ENCODE results near the gene GRIA1.

GRIA1 gene

GRCh38 chr5:153610009-153610408 lies 119.5 kb downstream of the GRIA1 start:
- no peak for DNase-seq (ENCODE audit: low read depth in 2 of 2, low spot score in 1 of 2)

- no peak for DNase-seq (ENCODE audit: low read depth in 2 of 2, low spot score in 1 of 2)
Observed at GRCh38 chr5:153610811-153611210, 120.3 kb downstream of the GRIA1 start.

DNA sequence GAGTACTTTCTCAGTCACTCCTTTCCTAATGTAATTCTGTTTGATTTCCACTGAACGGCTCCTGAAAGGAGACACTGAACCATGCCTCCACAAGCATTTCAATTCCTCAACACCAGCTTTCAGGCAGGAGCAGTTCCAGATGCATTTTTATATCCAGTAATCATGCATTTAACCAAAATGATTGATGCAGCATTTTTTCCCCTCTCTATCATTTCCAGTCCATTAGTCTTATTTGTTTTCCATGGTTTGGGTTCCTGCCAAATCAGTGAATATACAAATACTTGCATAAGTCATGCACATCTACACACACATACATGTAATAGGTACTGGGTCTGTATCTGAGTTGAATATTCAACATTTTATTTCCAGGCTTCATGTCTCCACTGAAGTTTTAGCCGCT lies 122.7 kb downstream of the GRIA1 start:
- no peak for DNase-seq (ENCODE audit: low read depth in 2 of 2, low spot score in 1 of 2)

GRCh38 chr5:153613672-153614071 lies 123.2 kb downstream of the GRIA1 start:
- DNase-seq (ENCODE audit: low read depth in 2 of 2, low spot score in 1 of 2), result no peak

GRCh38 chr5:153617190-153617589 lies 126.7 kb downstream of the GRIA1 start:
- no peak for DNase-seq (ENCODE audit: low read depth in 2 of 2, low spot score in 1 of 2)

- no peak for DNase-seq (ENCODE audit: low read depth in 2 of 2, low spot score in 1 of 2)
Observed at GRCh38 chr5:153618307-153618706, 127.8 kb downstream of the GRIA1 start.

DNA sequence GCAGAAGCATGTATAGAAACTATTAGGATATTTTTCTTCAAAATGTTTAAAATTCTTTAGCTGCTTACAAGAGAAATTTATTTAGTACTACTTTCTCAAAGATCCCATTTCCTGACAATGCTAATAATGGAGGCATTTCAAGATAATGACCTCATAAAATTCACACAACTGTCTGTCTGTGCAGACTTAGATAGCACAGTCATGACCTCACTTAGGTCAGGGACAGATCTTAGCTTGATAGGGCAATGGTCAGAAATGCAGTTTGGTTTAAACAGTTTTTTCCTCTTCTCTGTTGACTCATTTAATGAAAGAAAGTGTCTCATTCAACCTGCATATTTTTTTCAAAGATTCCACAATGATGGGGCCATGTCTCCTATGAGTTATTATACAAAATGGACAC lies 128.4 kb downstream of the GRIA1 start:
- DNase-seq (ENCODE audit: low read depth in 2 of 2, low spot score in 1 of 2), result no peak

DNA sequence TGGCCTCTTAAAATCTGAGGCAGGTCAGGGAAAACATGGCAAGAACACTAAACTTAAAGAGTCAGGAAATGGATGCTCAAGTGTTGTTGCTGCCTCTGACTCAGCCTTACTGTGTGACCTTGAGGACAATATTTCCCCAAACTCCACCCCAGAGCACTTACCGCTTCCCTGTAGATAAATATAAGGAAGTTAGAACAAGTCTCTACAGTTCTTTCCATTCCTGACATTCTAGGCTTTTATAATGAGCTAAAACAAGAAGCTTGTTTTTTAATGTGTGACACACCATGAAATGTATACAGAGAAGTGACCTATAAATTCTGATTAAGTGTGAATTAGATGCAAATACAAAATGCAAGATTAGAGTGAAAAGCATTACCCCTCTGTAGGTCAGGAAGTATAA lies 129.3 kb downstream of the GRIA1 start:
- no peak for DNase-seq (ENCODE audit: low read depth in 2 of 2, low spot score in 1 of 2)

DNA sequence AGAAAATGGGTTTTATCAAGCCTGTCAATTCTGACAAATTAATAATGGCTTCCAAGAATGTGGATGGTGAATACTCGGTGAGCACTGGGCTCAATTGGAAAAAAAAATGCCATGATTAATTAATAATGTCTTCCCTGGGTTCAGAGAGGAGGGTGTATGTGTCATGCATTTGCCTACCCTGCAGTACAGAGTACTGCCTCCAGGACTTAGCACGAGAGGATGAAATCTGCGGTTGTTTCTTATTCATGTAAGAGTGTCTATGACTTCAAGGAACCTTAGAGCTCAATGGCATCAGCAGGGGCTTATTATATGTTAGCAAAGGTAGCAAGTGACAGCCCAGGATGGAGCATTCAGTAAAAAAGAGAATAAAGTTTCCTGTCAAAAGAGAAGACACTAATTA lies 132.7 kb downstream of the GRIA1 start:
- DNase-seq (ENCODE audit: low read depth in 2 of 2, low spot score in 1 of 2), result no peak

- no peak for DNase-seq (ENCODE audit: low read depth in 2 of 2, low spot score in 1 of 2)
Observed at GRCh38 chr5:153623751-153624450, 133.4 kb downstream of the GRIA1 start.

- DNase-seq (ENCODE audit: low read depth in 2 of 2, low spot score in 1 of 2), result no peak
Observed at GRCh38 chr5:153624451-153624765, 133.9 kb downstream of the GRIA1 start.

DNA sequence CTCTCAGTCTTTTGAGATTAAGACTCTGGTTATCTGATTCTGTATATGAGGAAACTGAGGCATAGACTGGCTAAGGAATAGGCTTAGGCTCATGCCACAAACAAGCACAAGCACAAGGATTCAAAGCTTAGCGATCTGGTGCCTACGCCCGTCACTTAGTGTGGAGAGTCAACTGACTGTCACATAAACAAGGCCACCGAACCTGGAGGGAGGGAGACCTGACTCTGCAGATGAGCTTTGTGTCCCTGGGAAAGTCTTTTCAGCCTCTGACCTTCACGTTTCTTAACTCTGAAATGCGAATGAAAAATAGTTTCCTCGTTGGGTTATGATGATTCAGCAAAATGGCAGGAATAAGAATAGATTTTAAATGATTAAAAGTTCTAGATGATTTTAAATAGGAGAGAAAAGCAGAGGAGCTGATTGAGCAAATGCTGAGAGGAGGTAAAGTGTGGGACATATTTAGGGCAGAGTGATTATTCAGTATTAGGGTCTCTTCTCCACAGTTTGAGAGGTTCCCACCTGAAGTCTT lies 135.4 kb downstream of the GRIA1 start:
- no peak for DNase-seq (ENCODE audit: low read depth in 2 of 2, low spot score in 1 of 2)

GRCh38 chr5:153626836-153627235 lies 136.4 kb downstream of the GRIA1 start:
- DNase-seq (ENCODE audit: low read depth in 2 of 2, low spot score in 1 of 2), result no peak

- DNase-seq (ENCODE audit: low read depth in 2 of 2, low spot score in 1 of 2), result no peak
Observed at GRCh38 chr5:153629027-153629895, 138.8 kb downstream of the GRIA1 start.

DNA sequence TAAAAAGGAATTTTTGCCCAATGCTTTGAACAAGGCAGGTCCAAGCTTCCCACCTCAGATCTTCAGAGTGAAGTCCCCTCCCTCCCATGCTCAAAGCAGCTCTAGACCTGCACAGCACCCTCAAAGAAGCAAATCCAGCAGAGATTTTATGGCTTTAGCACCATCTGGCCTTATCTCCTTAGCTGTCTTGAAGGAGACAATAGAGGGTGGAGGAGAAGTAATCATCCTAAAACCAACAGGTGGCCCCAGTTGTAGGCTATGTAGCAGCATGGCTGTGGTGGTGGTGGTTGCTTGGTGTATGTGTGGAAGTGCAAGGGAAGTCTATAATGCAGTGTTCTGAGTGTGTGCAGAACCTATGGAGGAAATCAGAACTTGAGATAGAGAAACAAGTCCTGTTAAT lies 140.1 kb downstream of the GRIA1 start:
- no peak for DNase-seq (ENCODE audit: low read depth in 2 of 2, low spot score in 1 of 2)

DNA sequence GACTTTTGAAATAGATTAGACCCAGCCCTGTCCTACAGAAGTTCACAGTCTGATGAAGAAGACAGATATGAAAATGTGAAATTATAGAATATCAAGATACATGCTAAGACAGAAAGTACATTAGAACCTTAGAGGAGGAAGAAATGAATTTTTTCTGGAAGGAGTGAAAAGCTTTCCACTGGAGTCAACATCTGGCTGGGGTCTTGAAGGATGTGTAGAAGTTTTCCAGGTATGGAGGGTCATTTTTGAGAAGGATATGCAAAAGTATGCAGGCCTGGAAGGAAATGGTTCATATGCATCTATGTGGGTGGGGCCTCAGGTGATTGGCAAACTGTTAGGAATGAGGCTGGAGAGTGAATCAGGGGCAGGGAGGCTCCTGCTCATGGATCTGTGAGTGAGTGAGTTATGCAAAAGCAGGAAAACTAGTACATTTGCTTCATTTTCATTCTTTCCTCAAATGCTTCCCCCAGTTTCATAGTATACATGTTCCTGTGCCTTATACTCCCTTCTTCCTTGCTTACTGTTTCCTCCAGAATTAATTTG lies 142.3 kb downstream of the GRIA1 start:
- DNase-seq (ENCODE audit: low read depth in 2 of 2, low spot score in 1 of 2), result no peak

GRCh38 chr5:153636670-153637451 lies 146.4 kb downstream of the GRIA1 start:
- DNase-seq (ENCODE audit: low read depth in 2 of 2, low spot score in 1 of 2), result no peak

DNA sequence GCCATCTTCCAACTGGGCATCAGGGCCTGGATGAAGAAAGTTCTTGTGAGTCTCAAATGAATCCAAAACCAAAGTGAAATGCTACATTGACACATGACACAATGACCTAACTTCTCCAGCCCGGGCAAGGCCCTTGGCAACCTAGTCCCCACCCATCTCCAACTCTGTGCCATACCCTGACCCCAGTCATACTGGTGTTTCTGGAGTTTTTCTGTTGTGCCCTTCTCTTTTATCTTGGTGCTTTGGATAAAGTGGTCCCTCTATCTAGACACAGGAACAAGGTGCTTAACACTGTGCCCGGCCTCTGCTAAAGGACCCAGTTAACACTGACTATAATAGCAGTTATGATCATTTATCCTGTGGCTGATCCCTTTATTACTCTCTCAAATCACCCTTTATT lies 149.8 kb downstream of the GRIA1 start:
- no peak for DNase-seq (ENCODE audit: low read depth in 2 of 2, low spot score in 1 of 2)

GRCh38 chr5:153641183-153641688 lies 150.8 kb downstream of the GRIA1 start:
- no peak for DNase-seq (ENCODE audit: low read depth in 2 of 2, low spot score in 1 of 2)

DNA sequence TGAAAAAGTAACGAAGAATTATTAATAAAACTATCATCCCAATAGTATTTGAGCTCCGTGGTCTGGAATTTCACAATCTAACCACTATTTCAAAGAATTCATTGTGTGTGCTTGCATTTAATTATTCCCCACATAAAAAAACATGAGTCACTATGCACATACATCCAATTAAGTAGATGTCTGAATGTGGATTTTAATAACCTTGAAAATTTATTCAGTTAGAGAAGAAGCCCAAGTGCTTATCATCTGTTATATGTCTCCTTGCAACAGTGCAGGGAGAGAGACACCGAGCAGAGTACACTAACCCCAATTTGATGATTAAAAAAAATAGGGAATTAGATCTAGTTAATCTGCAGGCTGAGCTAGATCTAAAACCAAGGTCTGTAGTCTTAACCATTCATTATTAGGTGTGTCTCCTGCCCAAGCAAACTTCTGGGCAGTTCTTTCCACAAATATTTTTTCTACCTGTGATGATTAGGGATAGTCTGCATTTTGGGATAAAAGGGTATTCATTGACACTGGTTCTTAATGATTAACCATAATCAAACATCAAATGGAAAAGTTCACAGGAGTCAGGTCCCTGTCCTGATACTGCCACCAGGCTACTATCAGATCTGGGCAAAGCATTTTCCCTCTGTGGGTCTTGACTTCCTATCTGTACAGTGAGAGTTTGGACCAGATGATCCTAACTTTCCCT lies 164.2 kb downstream of the GRIA1 start:
- DNase-seq (ENCODE audit: low read depth in 2 of 2, low spot score in 1 of 2), result no peak

DNA sequence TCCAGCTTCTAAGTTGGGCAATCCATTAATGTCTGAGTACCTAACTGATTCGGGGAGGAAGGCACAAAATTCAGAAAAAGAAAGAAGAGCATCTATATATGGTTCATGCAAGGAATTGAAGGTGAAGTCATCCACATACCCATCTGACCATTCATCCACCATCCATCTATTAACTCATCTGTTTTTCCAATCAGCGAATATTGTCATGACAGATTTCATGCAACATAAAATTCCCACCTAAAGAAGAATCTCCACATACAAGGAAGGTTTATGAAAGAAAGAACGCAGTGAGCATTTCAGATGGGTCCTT lies 164.7 kb downstream of the GRIA1 start:
- DNase-seq (ENCODE audit: low read depth in 2 of 2, low spot score in 1 of 2), result no peak
